ENCODE measurements around the gene PDE3A.
"Not testable (repeated sequence)": the region's sequence is repeated elsewhere in the genome, so short reads cannot be mapped to it uniquely, and the experiment has no call there.

PDE3A gene

GRCh38 chr12:20375560-20375959, 7.2 kb downstream of the PDE3A start:
- no peak for DNase-seq

- no peak for DNase-seq
These were observed 8.6 kb downstream of the PDE3A start for GRCh38 chr12:20376984-20377383.

GRCh38 chr12:20377750-20378149, 9.4 kb downstream of the PDE3A start:
- no peak for DNase-seq

GRCh38 chr12:20382117-20382516, 13.8 kb downstream of the PDE3A start:
- DNase-seq = no peak

DNA sequence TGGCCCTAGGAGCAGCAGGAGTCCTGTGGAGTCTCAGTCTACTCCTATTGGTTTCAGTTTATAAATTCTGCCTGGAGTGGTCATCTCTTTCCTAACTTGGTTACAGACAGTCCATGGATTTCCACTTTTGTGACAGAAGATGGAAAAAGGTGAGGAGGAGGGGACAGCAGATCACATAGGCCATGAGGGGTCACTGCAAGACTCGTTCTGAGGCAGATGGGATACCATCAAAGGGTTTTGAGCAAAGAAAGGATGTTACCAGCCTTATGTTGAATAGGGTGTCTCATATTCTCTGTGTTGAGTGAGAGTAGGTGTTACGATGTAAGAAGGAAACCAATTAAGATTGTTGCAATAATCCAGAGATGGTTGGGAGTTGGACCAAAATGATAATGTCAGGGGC, 15.3 kb downstream of the PDE3A start:
- no peak for DNase-seq

- not testable (repeated sequence) for DNase-seq
These were observed 16.5 kb downstream of the PDE3A start for GRCh38 chr12:20384836-20385235.

GRCh38 chr12:20390846-20391245, 22.5 kb downstream of the PDE3A start:
- no peak for DNase-seq

DNA sequence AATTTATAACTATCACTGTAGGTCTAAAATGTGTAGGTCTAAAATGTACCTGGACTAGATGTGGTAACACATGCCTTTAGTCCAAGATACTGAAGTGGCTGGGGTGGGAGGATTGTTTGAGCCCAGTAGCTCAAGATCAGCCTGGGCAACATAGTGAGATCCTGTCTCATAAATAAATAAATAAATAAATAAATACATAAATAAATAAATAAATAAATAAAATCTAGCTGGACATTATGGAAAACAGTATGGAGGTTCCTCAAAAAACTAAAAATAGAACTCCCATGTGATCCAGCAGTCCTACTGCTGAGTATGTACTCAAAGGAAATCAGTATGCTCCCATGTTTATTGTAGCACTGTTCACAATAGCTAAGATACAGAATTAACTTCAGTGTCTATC, 24.0 kb downstream of the PDE3A start:
- DNase-seq = no peak

DNA sequence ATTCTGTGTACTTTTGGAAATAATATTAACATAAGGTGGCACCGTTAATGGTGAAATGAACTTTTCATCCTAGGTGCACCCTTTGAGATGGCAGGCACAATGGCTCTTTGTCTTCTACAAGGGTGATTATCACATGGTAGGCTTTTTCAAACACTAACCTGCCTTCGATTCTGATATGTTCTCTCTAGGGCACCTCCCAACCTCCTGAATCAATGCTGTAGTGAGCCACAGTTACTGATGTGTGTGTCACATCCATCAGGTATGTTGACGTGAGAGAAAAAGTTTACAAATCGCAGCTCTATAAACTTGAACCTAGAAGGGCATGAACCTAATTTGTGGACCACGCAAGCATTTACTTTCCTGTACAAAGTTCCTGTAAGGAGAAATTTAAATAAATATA, 25.4 kb downstream of the PDE3A start:
- DNase-seq = no peak

- DNase-seq = no peak
These were observed 27.6 kb downstream of the PDE3A start for GRCh38 chr12:20395791-20396550.

DNA sequence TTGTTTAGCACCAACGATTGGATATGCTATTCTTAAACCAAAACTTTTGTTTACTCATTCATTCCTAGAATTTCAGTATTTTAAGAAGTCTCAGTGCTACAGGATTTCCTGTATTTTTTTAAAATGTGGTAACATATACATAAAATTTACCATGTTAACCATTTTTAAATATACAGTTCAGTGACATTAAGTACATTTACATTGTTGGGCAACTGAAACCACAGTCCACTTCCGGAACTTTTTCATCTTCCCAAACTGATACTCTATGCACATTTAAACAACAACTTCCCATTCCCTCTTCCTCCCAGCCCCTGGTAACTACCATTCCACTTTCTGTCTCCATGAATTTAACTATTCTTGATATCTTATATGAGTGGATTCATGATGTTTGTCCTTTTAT, 30.3 kb downstream of the PDE3A start:
- no peak for DNase-seq

DNA sequence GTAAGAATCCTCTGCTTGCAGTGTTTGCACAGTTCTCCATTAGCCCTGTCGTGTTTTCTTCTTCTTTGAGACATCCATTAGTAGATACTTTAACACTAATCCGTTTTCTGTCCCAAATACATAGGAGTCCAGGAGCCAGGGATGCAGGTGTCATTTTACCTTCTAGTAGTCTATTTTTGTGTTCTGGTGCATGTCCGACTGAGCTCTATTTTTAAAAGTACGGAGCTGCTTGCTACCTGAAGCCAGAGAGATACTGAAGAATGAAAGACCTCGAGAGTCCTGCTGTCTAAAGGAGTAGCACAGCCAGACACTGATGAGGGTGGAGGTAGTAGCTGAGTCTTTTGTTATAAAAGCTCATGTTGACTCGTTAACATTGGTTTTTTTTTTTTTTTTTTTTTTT, 31.7 kb downstream of the PDE3A start:
- DNase-seq = no peak

DNA sequence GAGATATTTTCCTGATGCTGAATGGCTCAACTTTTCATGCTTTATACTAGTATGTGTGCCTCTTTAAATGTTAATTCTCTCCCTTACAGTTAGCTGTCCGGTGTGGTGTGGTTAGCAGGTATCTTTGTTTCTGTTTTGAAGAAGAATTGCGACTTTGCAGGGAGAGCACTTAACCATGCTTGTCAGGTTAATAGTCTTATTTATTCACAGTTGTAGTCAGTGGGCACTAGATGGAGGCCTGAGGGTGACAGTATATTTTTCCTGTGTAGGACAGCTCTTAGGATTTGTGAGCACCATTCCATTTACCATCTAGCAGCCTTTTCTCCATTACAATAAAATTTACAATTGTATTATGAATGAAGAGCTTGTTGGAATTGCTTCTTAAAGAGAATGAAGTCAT, 34.9 kb downstream of the PDE3A start:
- DNase-seq = no peak

DNA sequence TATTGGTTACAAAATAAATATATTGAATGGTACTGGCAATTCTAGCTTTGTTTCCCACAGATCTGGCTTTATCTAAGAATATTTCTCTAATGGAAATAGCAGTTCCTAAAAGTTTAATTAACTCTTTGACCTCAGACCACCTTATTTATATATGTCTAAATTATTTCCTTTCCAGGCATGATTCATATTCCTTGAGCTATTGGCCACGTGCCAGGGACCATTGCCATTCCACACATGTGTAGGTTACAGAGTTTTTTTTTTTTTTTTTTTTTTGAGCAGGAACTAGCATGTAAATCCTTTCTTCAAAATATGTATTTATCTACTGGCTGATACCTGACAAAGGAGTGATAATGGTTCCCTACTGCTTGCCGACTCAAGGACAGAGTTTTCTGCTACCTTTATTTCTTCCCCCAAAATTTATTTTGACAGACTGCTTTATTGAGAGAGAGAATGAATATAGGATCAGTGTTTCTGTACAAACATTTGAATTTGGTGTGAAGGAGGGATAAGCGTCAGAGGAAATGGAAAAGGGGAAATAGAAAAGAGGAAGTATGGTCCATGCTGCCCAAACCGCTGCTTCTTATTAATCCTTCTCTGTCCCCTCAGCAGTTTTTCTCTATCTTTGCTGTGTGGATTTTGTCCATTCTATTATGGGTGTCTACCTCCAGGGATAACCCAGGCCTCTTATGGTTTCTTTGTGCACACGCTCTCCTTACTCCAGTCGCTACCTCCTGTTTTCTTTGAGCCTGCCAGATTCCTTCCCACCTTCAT, 36.4 kb downstream of the PDE3A start:
- DNase-seq = no peak

- DNase-seq = no peak
These were observed 41.5 kb downstream of the PDE3A start for GRCh38 chr12:20409607-20410377.

- DNase-seq = no peak
These were observed 42.4 kb downstream of the PDE3A start for GRCh38 chr12:20410734-20411133.

DNA sequence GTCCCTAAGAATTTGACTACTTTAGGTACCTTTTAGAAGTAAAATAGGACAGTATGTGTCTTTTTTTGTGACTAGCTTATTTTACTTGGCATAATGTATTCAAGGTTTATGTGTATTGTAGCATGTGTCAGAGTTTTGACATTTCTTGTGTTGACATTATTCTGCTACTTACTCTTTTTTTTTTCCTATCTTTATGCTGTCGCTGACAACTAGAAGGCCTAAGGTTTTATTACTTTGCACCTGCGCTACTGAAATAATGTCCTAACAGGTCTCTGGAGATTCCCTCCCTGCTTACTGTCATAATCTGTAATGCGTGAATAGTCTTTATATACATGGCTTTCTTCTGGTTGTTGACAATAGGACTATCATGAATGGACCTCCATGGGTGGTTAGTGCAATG, 43.0 kb downstream of the PDE3A start:
- no peak for DNase-seq

DNA sequence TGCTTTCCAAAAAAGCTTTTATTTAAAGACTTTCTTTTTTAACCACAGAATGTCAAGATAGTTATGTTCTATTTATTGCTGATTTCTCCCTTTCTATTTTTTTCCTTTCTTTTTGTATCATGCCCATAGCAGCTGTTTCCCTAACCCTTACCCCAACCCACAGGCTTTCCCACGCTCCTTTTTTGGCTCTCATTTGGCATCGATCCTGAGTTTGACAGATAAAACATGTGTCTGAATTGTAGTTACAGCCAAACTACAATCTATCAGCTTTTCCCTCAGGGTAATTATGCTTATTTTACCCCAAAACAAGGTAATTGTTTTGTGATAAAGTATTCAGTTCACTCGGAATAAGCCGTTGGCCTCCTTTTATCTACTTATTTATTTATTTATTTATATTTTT, 46.7 kb downstream of the PDE3A start:
- DNase-seq = no peak

- no peak for DNase-seq
These were observed 47.3 kb downstream of the PDE3A start for GRCh38 chr12:20415641-20416040.

DNA sequence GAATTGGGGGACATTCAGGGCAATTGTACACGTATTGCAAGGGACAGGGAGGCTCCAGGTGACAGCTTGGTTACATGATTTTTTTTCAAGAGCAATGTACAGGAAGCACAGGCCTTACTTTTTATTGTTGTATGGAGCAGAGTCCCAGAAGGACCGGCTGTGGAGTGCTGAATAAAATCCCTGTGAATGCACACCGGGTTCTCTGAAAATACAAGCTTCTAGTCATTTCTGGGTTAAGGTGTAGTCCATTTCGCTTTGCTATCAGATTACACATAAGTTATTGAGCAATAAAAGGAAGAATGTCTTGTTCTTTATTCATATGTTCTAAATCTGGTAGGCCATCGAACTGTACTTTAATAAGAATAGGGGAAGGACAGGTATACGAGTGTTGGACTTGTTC, 52.2 kb downstream of the PDE3A start:
- DNase-seq = no peak

- no peak for DNase-seq
These were observed 53.1 kb downstream of the PDE3A start for GRCh38 chr12:20421421-20421820.

DNA sequence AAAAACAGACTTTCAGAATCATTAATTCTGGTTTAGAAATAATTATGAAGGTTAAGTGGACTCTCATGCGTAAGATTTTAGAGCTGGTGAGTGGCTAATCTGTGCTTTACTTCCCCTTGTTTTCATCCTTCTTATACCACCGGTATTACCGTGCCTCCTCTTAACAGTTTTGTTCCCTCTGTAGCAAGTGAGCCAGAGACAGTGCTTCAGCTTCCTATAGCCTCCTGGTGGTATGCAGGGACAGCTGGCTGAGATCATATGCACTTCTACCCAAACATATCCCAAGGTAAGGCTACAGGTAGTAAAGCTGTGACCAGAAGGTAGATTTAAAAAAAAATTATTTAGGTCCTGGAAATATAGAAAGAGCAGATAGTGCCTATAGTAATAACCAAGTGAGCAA, 55.2 kb downstream of the PDE3A start:
- DNase-seq = no peak

DNA sequence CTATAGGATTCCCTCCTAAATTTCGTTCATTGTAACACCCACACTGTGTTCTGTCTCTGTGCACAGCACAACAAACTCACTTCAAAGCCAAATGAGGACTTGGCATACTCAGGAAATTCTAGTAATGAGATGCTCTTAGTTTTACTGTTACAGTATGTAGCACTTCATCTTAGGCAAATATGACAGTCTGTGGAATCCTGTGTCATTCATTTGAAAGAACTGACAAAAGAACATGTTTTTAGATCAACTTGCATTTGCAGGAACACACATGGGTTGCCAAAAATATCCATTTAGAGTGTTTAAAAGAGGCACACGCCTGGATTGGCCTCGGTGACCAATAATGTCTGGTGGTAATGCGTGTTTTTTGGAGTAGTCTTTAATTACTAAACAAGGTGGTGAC, 56.5 kb downstream of the PDE3A start:
- no peak for DNase-seq

DNA sequence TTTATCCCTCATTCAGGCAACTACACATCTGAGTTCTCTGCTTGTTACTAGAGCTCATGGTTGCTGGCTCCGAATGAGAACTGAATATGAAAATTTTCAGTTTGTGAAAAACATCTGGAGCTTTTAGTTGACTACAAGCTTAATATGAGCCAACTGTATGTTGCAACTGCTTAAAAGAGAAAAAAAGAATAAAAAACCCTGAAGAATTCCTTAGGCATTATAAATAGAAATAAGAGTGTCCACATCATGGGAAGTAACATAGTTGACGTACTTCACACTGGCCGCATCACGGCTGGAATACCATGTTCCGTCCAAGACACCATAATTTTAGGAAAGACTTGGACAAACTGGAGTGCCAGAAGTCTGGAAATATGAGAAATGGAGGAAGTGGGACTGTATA, 57.9 kb downstream of the PDE3A start:
- no peak for DNase-seq
